NB4 (cell line): ENCODE results near the gene TRIO.

Experiments used
- DNase-seq: peaks from one replicate; pipeline ENCODE4 v3.0.0; 2010; ENCODE audit warnings: low read depth
- H3K4me3 ChIP-seq: one replicate; pipeline ENCODE4 v1.5.1; 2011; ENCODE audit warnings: mild to moderate bottlenecking, low read depth, low read length, moderate library complexity
- CTCF ChIP-seq: IDR thresholded peaks from one replicate; pipeline ENCODE4 v1.5.1; 2012; ENCODE audit warnings: low read depth, low read length
- MYC ChIP-seq: IDR thresholded peaks from 2 replicates; pipeline ENCODE4 v1.6.1; 2011; ENCODE audit warnings: low read depth, low read length
- POLR2A ChIP-seq: IDR thresholded peaks from 2 replicates; pipeline ENCODE4 v1.6.1; 2011; ENCODE audit warnings: mild to moderate bottlenecking; ENCODE audit not compliant: insufficient read length; ENCODE audit errors: extremely low read depth
- TF ChIP-seq, protein P1 (sequence below): IDR thresholded peaks from 2 replicates; pipeline ENCODE4 v1.6.1; 2011; ENCODE audit warnings: low read depth, low read length

The TRIO gene

GRCh38 chr5:14231156-14231555, 88.0 kb downstream of the TRIO start:
- DNase-seq: no peak
- TF ChIP-seq, protein P1, sequence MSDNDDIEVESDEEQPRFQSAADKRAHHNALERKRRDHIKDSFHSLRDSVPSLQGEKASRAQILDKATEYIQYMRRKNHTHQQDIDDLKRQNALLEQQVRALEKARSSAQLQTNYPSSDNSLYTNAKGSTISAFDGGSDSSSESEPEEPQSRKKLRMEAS: no peak
- TF ChIP-seq MYC (no peak), POLR2A (no peak), CTCF (no peak)
- H3K4me3 ChIP-seq: no peak overlapping the region

- no peak for DNase-seq
- TF ChIP-seq, protein P1: no peak
- TF ChIP-seq MYC: no peak
- no peak for TF ChIP-seq CTCF
- no peak for TF ChIP-seq POLR2A
- H3K4me3 ChIP-seq: no peak overlapping the region
Observed at GRCh38 chr5:14231890-14232289, 88.7 kb downstream of the TRIO start.

DNA sequence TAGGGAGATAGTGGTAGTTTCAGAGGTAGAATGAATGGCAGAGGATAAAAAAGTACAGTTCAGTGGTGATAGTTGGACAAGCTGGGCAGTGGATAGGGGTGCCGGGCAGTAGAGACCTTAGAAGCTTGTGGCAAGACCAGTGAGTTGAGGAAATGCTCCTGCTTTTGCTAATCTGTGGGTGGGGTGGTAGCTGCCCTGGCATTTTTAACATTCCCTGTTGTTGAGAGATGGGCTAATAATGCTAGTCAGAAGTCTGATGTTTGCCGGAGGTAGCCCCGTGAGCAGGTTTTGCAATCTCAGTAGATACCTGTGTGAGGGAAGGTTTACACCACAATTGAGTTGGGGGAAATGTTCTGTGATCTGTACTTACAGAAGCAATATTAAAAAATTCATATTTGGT, 91.1 kb downstream of the TRIO start:
- TF ChIP-seq, protein P1: no peak
- no peak for TF ChIP-seq POLR2A
- no peak for TF ChIP-seq CTCF
- TF ChIP-seq MYC: no peak
- no peak overlapping the region for H3K4me3 ChIP-seq
- no peak for DNase-seq

GRCh38 chr5:14235872-14236271, 92.7 kb downstream of the TRIO start:
- no peak for TF ChIP-seq MYC
- TF ChIP-seq, protein P1: no peak
- no peak for TF ChIP-seq CTCF
- no peak for TF ChIP-seq POLR2A
- no peak for DNase-seq
- H3K4me3 ChIP-seq: no peak overlapping the region

DNA sequence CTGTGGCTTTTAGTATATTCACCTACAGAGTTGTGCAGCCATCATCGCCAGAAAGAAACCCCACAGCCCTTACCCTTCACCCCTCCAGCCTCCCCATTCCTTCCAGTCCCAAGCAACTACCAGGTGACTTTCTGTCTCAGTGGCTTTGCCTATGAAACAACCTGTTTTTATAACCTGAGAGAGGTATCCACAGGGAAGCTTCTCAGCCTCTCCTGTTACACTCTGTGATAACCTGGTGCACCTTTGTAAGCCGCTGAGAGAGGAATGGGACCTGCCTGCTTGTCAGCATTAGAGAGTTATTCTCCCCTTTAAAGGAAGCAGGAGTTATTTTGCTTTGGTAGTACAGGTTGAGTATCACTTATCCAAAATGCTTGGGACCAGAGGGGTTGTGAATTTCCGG, 93.6 kb downstream of the TRIO start:
- no peak for DNase-seq
- no peak for TF ChIP-seq MYC
- no peak for TF ChIP-seq POLR2A
- no peak for TF ChIP-seq CTCF
- TF ChIP-seq, protein P1: no peak
- no peak overlapping the region for H3K4me3 ChIP-seq

DNA sequence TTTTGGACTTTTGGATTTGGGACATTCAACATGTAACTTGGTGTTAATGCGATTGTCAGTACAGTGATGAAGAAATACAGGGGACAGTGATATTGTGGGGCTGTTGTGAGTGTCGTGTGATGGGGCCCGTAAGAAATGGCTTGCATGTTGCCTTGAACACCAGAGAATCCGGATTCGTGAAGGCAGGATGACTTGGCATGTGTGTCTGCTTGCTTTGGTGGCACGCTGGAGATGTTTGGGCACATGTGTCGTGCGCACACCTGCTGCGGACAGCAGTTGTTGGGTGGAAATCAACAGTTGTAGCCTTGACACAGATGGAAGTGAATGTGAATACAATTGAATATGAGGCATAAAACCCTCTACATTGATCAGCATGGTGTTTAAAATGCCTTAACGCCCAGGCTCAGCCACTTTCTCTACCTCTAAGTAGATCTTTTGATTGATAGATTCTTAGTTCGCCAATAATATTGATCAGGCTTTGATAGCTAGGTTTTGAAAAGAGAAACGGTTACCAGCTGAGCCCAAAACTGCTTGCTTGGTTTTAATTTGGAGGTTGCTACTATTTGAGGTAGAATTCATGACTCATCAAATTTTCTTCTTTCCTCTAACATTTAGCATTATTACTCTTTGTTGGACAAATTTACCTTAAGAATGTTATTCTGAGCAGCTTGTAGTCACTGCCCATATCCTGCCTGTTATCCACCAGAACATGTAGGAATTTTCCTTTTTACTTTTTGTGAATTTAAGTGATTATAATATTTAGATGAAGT, 94.4 kb downstream of the TRIO start:
- no peak for DNase-seq
- TF ChIP-seq POLR2A: no peak
- no peak overlapping the region for H3K4me3 ChIP-seq
